Measurements from ENCODE around the gene RIBC2. TPM values are rescaled to one million over a fixed set of nuclear protein-coding genes. Genes with fewer than 3 reads are reported as not detected.
A peak's percentile ranks its signal among the peaks of the same experiment; 100 is the strongest.
"Not testable (repeated sequence)": the region's sequence is repeated elsewhere in the genome, so short reads cannot be mapped to it uniquely, and the experiment has no call there.

The RIBC2 gene, protein sequence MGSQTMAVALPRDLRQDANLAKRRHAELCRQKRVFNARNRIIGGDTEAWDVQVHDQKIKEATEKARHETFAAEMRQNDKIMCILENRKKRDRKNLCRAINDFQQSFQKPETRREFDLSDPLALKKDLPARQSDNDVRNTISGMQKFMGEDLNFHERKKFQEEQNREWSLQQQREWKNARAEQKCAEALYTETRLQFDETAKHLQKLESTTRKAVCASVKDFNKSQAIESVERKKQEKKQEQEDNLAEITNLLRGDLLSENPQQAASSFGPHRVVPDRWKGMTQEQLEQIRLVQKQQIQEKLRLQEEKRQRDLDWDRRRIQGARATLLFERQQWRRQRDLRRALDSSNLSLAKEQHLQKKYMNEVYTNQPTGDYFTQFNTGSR
- 1 to 10 TPM; 4.8 to 7.0 TPM for total RNA-seq

DNA sequence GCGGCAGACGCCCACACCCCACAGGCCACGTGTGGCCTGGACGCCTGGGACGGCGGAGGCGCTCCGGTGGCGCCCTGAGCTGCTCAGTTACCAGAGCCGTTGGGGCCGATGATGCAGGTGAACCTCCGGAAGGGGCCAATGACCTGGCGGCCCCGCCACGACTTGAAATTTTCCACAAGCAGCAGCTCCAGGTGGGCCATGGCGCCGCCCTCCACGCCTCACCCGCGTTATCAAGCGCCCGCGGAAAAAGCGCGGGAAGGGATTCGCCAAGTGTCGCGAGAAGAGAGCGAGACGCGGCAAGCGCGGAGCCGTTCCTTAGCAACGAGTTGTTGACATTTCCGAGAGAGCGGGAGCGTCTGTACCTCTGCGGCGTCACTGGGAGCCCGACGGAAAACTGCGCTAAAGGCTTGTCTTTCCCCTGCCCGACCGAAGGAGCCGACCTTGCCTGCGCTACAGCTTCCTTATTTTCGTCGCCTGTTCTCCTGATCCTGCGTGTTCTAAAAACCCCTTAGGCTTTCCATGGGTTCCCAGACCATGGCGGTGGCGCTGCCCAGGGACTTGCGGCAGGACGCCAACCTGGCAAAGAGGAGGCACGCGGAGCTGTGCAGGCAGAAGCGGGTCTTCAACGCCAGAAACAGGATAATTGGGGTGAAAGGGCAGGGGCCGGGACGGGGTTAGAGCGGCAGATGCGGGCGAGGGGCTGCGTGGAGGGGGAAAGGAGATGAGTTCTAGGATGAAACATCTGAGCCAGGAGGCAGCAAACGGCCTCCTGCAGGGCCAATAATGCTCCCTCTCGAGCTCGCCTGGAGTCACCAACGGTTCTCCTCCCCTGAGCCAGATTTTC, at the start of gene RIBC2, which contains the start of gene SMC1B:
TSS of gene RIBC2 (plus strand) at position 326 of the 844 bp plus-strand sequence. CDS start at position 520, 194 bp downstream.
TSS of gene SMC1B (minus strand) at position 232 of the 844 bp plus-strand sequence. CDS start at position 200, 32 bp downstream.
- Mint-ChIP-seq H3K27ac (peak within 1 kb of the TSS; percentile 88), H3K9me3 (no peaks in the 10 kb centered on the region), H3K4me1 (peaks cover 24% of the 10 kb centered on the region), H3K27me3 (peaks cover 3% of the 10 kb centered on the region), H3K36me3 (ENCODE audit: low read depth) (peaks cover 13% of the 10 kb centered on the region), H3K4me3 (peak within 1 kb of the TSS; percentile 79)
- ChIA-PET CTCF (interaction anchor here (0.5 to 0.6 kb wide), 2 partner anchors 207 to 490 kb away, joined by 3 to 4 read pairs; no protein-coding TSS in a partner anchor), POLR2A (no interaction called here)
- peak; percentile 90 for DNase-seq

DNA sequence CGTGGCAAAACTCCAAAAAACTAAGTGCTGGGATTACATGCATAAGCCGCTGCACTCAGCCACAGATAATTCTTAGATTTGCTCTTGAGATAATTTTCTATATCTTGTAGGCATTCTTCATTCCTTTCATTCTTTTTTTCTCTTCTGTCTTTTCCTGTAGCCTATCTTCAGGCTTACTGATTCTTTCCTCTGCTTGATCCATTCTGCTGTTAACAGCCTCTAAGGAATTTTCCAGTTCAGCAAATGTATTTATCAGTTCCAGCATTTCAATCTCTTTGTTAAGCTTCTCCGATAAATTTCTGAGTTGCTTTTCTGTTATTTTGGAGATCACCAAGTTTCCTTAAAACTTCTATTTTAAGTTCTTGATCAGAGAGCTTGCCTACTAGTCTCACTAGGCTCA, 46.8 kb upstream of the RIBC2 start:
- Mint-ChIP-seq H3K9me3 (peaks cover 6% of the 10 kb centered on the region), H3K36me3 (ENCODE audit: low read depth) (peaks cover 4% of the 10 kb centered on the region), H3K27me3 (peaks cover 21% of the 10 kb centered on the region), H3K4me3 (no peak overlapping the region), H3K27ac (no peak overlapping the region), H3K4me1 (no peaks in the 10 kb centered on the region)
- DNase-seq, result no peak
- POLR2A ChIA-PET, result no interaction called here
- CTCF ChIA-PET, result no interaction called here

DNA sequence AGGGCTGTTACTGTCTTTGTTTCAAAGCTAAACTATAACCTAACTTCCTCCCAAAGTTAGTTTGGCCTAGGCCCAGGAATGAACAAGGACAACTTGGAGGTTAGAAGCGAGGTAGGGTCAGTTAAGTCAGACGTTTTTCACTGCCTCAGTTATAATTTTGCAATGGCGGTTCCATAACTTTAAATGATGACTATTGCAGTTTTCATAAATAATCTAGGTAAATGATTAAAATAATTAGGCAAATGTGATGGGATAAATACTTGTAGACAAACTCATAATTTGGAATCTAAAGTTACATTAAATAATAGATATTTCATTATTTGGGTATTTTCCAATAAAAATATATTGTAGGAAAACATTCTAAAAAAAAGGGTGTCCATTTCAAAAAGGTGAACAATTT, 39.9 kb upstream of the RIBC2 start:
- H3K4me1 Mint-ChIP-seq; CTCF ChIA-PET; H3K4me3 Mint-ChIP-seq; H3K27ac Mint-ChIP-seq; DNase-seq; H3K36me3 Mint-ChIP-seq (ENCODE audit: low read depth); POLR2A ChIA-PET; H3K27me3 Mint-ChIP-seq; H3K9me3 Mint-ChIP-seq: not testable (repeated sequence)

DNA sequence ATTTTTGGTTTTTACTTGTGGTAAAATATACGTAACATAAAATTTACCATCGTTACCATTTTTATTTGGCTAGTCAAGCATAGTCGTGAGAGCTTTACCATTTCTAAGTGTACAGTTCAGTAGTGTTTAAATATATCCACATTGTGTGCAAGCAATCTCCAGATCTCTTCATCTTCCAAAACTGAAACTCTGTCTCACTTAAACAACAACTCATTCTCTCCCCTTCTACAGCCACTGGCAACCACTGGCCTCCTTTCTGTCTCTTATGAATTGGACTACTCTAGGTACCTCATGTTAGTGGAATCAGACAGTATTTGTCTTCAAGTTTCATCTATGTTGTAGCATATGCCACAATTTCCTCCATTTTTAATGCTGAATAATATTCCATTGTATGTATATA, 37.5 kb upstream of the RIBC2 start:
- Mint-ChIP-seq H3K4me3 (no peak overlapping the region), H3K27ac (no peak overlapping the region), H3K9me3 (no peaks in the 10 kb centered on the region), H3K36me3 (ENCODE audit: low read depth) (peaks cover 2% of the 10 kb centered on the region), H3K27me3 (peaks cover 10% of the 10 kb centered on the region), H3K4me1 (peaks cover 6% of the 10 kb centered on the region)
- CTCF ChIA-PET, result no interaction called here
- DNase-seq, result no peak
- POLR2A ChIA-PET, result interaction anchor here (0.7 kb wide), 1 partner anchor 8 kb away, joined by 3 read pairs; no protein-coding TSS in a partner anchor

DNA sequence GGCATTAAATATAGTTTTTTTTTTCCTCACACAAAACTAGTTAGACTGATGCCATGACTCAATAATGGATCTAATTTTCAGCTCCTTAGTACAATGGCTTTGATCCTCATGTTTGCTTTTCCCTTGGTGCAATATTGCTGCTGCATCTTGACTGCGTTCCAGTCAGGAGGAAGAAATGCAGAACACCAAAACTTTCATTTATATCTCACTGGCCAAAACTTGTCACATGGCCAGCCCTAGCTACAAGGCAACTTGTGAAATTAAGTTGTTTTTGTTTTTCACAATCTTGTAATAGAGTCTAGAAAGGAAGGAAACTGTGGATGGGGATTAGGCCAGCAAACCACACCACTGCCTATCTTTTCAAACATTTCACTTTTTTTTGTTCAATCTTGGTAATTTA, 36.8 kb upstream of the RIBC2 start:
- ChIA-PET POLR2A (no interaction called here), CTCF (no interaction called here)
- DNase-seq, result no peak
- Mint-ChIP-seq H3K4me3 (no peak overlapping the region), H3K27ac (no peak overlapping the region), H3K4me1 (peaks cover 6% of the 10 kb centered on the region), H3K27me3 (peaks cover 10% of the 10 kb centered on the region), H3K9me3 (no peaks in the 10 kb centered on the region), H3K36me3 (ENCODE audit: low read depth) (peaks cover 2% of the 10 kb centered on the region)

DNA sequence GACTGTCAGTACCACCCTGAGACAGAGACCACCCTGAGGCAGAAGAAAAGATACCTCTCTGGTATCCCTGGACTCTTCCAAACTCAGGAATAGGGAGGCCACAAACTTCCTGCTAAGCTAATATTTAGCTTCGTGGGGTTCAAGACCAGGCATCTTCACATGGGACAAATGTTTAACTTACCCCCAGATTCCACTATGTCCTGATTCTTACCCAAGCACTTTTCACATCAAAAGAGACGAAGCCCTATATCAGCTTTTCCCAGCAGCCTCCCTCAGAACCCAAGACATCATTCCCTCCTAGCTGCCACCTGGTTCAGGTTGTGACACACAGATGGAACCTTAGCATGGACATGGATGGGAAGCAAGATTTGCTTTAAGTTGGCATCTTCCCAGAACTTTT, 32.1 kb upstream of the RIBC2 start:
- CTCF ChIA-PET, result no interaction called here

DNA sequence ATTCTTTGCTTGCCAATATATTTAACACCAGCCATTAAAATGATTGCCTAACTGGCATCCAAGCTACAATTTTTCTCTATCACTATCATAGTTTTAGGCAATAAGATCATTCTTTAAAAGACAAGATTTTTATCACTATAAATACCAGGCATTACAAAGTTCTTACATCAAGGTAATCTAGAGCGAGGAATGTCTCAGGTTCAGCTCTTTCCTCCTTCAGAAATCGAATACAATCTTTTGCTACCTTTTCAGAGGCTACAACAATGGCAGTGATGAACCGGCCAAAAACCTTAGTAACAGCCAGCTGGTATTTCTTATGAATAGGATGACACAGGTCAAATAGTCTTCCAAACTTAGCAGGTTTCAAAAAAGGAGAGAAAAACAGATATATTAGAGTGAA, 23.9 kb upstream of the RIBC2 start:
- H3K4me3 Mint-ChIP-seq, result no peak overlapping the region
- no peaks in the 10 kb centered on the region for H3K36me3 Mint-ChIP-seq (ENCODE audit: low read depth)
- CTCF ChIA-PET, result interaction anchor here (0.5 to 1.3 kb wide), 3 partner anchors 9 to 43 kb away, joined by 3 read pairs; no protein-coding TSS in a partner anchor
- no peak overlapping the region for H3K27ac Mint-ChIP-seq
- no peaks in the 10 kb centered on the region for H3K9me3 Mint-ChIP-seq
- POLR2A ChIA-PET, result no interaction called here
- no peak for DNase-seq
- H3K4me1 Mint-ChIP-seq, result no peaks in the 10 kb centered on the region
- H3K27me3 Mint-ChIP-seq, result peaks cover 18% of the 10 kb centered on the region

More for the DNA sequence above, 32.1 kb upstream of the RIBC2 start:
- Mint-ChIP-seq H3K27ac (no peak overlapping the region), H3K36me3 (ENCODE audit: low read depth) (no peaks in the 10 kb centered on the region), H3K27me3 (peaks cover 14% of the 10 kb centered on the region), H3K4me1 (peaks cover 4% of the 10 kb centered on the region), H3K9me3 (no peaks in the 10 kb centered on the region), H3K4me3 (no peak overlapping the region)
- no peak for DNase-seq
- POLR2A ChIA-PET, result no interaction called here

DNA sequence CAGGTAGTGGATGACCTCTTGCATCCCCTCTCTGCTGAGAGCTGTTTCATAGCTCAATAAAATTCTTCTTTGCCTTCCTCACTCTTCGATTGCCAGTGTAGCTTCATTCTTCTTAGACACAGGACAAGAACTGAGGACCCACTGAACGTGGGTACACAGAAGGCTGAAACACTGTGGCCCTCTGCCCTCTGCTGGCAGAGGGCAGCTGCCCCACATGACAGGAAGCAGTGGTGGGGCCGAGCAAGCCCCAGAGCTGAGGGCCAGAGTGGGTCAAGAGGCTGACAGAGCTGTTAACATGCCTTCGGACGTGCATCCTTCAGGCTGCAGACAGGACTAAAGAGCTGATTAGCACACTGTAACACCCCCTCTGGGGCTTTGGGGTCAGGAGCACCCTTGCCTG, 15.7 kb upstream of the RIBC2 start:
- H3K27ac Mint-ChIP-seq, result no peak overlapping the region
- no peak for DNase-seq
- no peaks in the 10 kb centered on the region for H3K4me1 Mint-ChIP-seq
- ChIA-PET CTCF (interaction anchor here (0.7 to 1.2 kb wide), 4 partner anchors 10 to 127 kb away, joined by 3 to 4 read pairs (median 3); no protein-coding TSS in a partner anchor), POLR2A (no interaction called here)
- H3K36me3 Mint-ChIP-seq (ENCODE audit: low read depth), result no peaks in the 10 kb centered on the region
- no peaks in the 10 kb centered on the region for H3K9me3 Mint-ChIP-seq
- no peak overlapping the region for H3K4me3 Mint-ChIP-seq
- peaks cover 11% of the 10 kb centered on the region for H3K27me3 Mint-ChIP-seq

DNA sequence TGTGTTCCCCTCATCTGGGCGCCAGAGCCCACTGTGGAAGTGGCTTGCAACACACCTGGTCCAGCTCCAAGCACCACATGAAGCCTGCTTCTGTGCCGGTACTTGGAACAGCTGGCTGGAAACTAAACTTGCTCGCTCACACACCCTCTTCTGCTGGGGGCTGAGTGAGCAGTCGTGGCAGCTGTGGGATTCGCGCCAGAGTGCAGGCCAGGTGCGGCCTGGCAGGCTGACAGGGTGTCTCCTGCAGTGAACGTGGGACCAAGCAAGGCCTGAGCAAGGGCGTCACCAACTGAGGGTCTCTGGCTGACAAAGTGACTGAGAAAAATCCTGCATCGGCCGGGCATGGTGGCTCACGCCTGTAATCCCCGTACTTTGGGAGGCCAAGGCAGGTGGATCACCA, 15.3 kb upstream of the RIBC2 start:
- CTCF ChIA-PET, result interaction anchor here (1.0 to 1.3 kb wide), 4 partner anchors 8 to 128 kb away, joined by 3 read pairs; no protein-coding TSS in a partner anchor
- no peak for DNase-seq
- no peaks in the 10 kb centered on the region for H3K9me3 Mint-ChIP-seq
- POLR2A ChIA-PET, result no interaction called here
- H3K4me1 Mint-ChIP-seq, result no peaks in the 10 kb centered on the region
- no peak overlapping the region for H3K27ac Mint-ChIP-seq
- no peaks in the 10 kb centered on the region for H3K36me3 Mint-ChIP-seq (ENCODE audit: low read depth)
- peaks cover 11% of the 10 kb centered on the region for H3K27me3 Mint-ChIP-seq
- H3K4me3 Mint-ChIP-seq, result no peak overlapping the region

DNA sequence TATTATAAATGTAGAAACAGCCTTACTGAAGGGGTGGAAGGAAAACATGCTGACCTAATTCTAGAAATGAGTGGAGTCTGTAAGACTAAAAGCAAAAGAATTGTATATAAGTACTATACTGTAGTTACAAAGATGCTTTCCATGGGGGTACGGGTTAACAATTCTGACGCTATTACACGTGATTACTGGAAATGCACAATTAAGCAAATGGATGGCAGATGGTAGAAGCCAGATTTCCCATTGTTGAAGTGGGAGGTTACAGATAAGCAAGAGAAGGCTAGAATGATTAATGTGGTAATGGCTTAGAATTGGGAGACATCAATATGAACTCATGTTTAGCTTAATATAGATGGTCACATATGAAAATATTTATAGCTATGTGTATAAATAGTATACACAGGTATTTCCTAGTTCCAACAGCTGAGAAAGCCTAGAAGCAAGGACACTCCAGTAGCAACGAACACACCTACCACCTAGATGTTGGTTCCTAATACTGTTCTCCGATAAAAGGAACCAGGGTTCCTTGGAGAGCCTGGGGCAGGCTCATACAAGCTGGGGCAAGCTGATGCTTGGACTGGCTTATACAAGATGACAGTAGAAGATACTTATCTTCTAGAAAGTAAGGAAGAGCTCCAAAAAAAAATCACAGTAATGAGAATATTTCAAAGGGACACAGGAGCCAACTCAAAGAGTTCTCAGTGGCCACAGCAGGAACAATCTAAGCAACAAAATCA, 13.6 kb upstream of the RIBC2 start:
- POLR2A ChIA-PET, result no interaction called here
- CTCF ChIA-PET, result interaction anchor here (0.6 kb wide), 1 partner anchor 134 kb away, joined by 4 read pairs; no protein-coding TSS in a partner anchor

DNA sequence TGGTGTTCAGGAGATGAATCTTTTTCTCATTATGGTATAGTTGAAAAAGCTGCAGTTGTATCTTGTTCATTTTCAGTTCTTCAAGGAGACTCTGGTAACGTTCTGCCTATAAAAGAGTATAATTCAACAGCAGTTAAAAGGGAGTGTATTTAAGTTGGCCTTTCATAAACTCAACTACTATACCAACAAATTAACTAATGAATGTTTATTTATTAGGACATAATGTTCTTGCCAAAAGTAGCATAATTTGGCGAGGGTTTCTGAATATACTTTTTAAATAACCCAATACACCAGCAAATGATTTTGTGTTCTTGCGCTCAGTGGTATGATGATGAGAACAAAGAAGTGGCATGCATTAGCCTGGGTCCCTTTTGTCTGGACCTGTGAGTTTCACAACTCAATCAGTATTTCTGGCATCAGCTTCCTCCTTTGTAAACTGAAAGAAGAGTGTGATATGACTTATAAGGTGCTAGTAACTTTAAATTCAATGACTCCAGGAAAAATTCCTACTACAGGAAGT, 11.0 kb upstream of the RIBC2 start:
- peaks cover 16% of the 10 kb centered on the region for H3K27me3 Mint-ChIP-seq
- POLR2A ChIA-PET, result no interaction called here

More for the DNA sequence above, 13.6 kb upstream of the RIBC2 start:
- no peaks in the 10 kb centered on the region for H3K9me3 Mint-ChIP-seq
- no peaks in the 10 kb centered on the region for H3K36me3 Mint-ChIP-seq (ENCODE audit: low read depth)
- no peak overlapping the region for H3K4me3 Mint-ChIP-seq
- DNase-seq, result no peak
- no peak overlapping the region for H3K27ac Mint-ChIP-seq
- peaks cover 14% of the 10 kb centered on the region for H3K27me3 Mint-ChIP-seq
- no peaks in the 10 kb centered on the region for H3K4me1 Mint-ChIP-seq

DNA sequence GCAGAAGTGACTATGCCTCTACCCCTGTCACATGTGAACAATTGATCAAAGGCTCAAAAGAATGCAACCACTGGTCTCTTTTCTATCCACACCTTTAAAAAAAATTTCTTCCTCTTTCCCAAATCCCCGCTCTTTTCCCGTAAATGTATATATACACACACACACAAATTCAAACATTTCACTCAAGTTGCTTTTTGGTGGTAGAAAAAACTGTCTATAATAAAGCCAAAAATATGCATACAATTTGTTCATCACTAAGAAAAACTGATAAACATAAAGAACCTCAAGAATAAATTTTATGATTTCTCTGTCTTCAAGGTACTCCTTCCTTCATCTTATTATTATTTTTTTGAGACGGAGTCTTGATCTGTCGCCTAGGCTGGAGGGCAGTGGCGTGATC, 5.7 kb upstream of the RIBC2 start:
- CTCF ChIA-PET, result no interaction called here
- DNase-seq, result no peak

More for the DNA sequence above, 11.0 kb upstream of the RIBC2 start:
- CTCF ChIA-PET, result no interaction called here
- no peak for DNase-seq
- no peaks in the 10 kb centered on the region for H3K36me3 Mint-ChIP-seq (ENCODE audit: low read depth)
- no peaks in the 10 kb centered on the region for H3K4me1 Mint-ChIP-seq
- H3K4me3 Mint-ChIP-seq, result no peak overlapping the region
- no peaks in the 10 kb centered on the region for H3K9me3 Mint-ChIP-seq
- H3K27ac Mint-ChIP-seq, result no peak overlapping the region

More for the DNA sequence above, 5.7 kb upstream of the RIBC2 start:
- Mint-ChIP-seq H3K4me3 (no peak overlapping the region), H3K4me1 (peaks cover 5% of the 10 kb centered on the region), H3K36me3 (ENCODE audit: low read depth) (peaks cover 5% of the 10 kb centered on the region), H3K9me3 (no peaks in the 10 kb centered on the region), H3K27me3 (peaks cover 8% of the 10 kb centered on the region), H3K27ac (no peak overlapping the region)
- POLR2A ChIA-PET, result no interaction called here

Measured in activated CD4-positive, alpha-beta T cell treated with anti-CD3 and anti-CD28 coated beads, Interleukin-2, amount 10 ng/mL, durations not matched to agents 7 days and 5 days (primary cell).